Astrocyte (in vitro differentiated cells and primary cell): ENCODE results near the gene MCF2L2. TPM values are rescaled to one million over a fixed set of nuclear protein-coding genes. Genes with fewer than 3 reads are reported as not detected.

Experiments used
- DNase-seq: peaks from one replicate; pipeline ENCODE4 v3.0.0-alpha.2; 2010; ENCODE audit warnings: low read depth
- FAIRE-seq: peaks from 2 replicates; lab custom pipeline; 2011; peaks lifted over from hg19 to GRCh38; lab: Jason Lieb, UNC
- H2AFZ ChIP-seq: 2 replicates; pipeline ENCODE4 v1.6.0; 2012; ENCODE audit warnings: low read depth, low read length, inconsistent platforms
- H3K27ac ChIP-seq: 2 replicates; pipeline ENCODE4 v1.5.1; 2011; ENCODE audit warnings: low read depth, low read length, inconsistent platforms
- H3K27me3 ChIP-seq: 2 replicates; pipeline ENCODE4 v1.6.0; 2011; ENCODE audit warnings: low read length, inconsistent platforms; ENCODE audit not compliant: insufficient read depth
- H3K36me3 ChIP-seq: 2 replicates; pipeline ENCODE4 v1.5.1; 2011; ENCODE audit warnings: low read length, inconsistent platforms; ENCODE audit not compliant: insufficient read depth
- H3K4me1 ChIP-seq: 2 replicates; pipeline ENCODE4 v1.5.1; 2011; ENCODE audit warnings: low read length, inconsistent platforms; ENCODE audit not compliant: insufficient read depth
- H3K4me2 ChIP-seq: 2 replicates; pipeline ENCODE4 v1.6.0; 2012; ENCODE audit warnings: low read length, inconsistent platforms
- H3K4me3 ChIP-seq: 2 replicates; pipeline ENCODE4 v1.5.1; 2011; ENCODE audit warnings: low read depth, mild to moderate bottlenecking, low read length, inconsistent platforms; ENCODE audit not compliant: insufficient read depth
- H3K79me2 ChIP-seq: 2 replicates; pipeline ENCODE4 v1.6.0; 2012; ENCODE audit warnings: mild to moderate bottlenecking, low read length, inconsistent platforms; ENCODE audit not compliant: insufficient read depth
- H3K9ac ChIP-seq: 2 replicates; pipeline ENCODE4 v1.6.0; 2012; ENCODE audit warnings: mild to moderate bottlenecking, low read length, inconsistent platforms
- H3K9me3 ChIP-seq: 2 replicates; pipeline ENCODE4 v1.5.1; 2012; ENCODE audit warnings: low read depth, mild to moderate bottlenecking, low read length, inconsistent platforms; ENCODE audit not compliant: insufficient read depth
- H4K20me1 ChIP-seq: 2 replicates; pipeline ENCODE4 v1.6.0; 2012; ENCODE audit warnings: low read length, inconsistent platforms; ENCODE audit not compliant: insufficient read depth
- H3K27ac Mint-ChIP-seq: one replicate; pipeline ENCODE4 v1.8.0; 2021; ENCODE audit warnings: mild to moderate bottlenecking, mixed read lengths; ENCODE audit not compliant: unreplicated experiment
- H3K27me3 Mint-ChIP-seq: one replicate; pipeline ENCODE4 v1.8.0; 2021; ENCODE audit warnings: low read depth, mixed read lengths; ENCODE audit not compliant: unreplicated experiment
- H3K36me3 Mint-ChIP-seq: one replicate; pipeline ENCODE4 v1.8.0; 2021; ENCODE audit warnings: low read depth, mixed read lengths; ENCODE audit not compliant: unreplicated experiment
- H3K4me1 Mint-ChIP-seq: one replicate; pipeline ENCODE4 v1.8.0; 2021; ENCODE audit warnings: low read depth, mixed read lengths; ENCODE audit not compliant: unreplicated experiment
- H3K4me3 Mint-ChIP-seq: one replicate; pipeline ENCODE4 v1.8.0; 2021; ENCODE audit warnings: mild to moderate bottlenecking, moderate library complexity, mixed read lengths; ENCODE audit not compliant: unreplicated experiment
- H3K9me3 Mint-ChIP-seq: one replicate; pipeline ENCODE4 v1.8.0; 2021; ENCODE audit warnings: mild to moderate bottlenecking, mixed read lengths; ENCODE audit not compliant: unreplicated experiment
- CTCF ChIP-seq: IDR thresholded peaks from 2 replicates; pipeline ENCODE4 v1.5.1; 2011; ENCODE audit warnings: low read depth, mild to moderate bottlenecking, inconsistent platforms, low read length, moderate library complexity; ENCODE audit not compliant: insufficient read depth
- EZH2 ChIP-seq: IDR thresholded peaks from 2 replicates; pipeline ENCODE4 v1.6.1; 2012; ENCODE audit warnings: mild to moderate bottlenecking, low read length, inconsistent platforms; ENCODE audit not compliant: insufficient read depth
- total RNA-seq: library from RNA; stranded (reverse); gene quantifications from 2 replicates; pipeline ENCODE4 v1.2.1, GENCODE V29; 2021

MCF2L2 gene
- total RNA-seq, 1 donor from 2014 or later = 0.89 TPM

GRCh38 chr3:183317886-183318865 is 110.2 kb downstream of the MCF2L2 start:
- Histone ChIP-seq H4K20me1 (no peaks in the 10 kb centered on the region), H3K4me3 (no peak overlapping the region), H3K9me3 (no peaks in the 10 kb centered on the region), H3K4me2 (peak overlapping the region; percentile 28), H3K27ac (no peak overlapping the region), H3K9ac (no peak overlapping the region), H3K36me3 (no peaks in the 10 kb centered on the region), H2AFZ (no peak overlapping the region), H3K4me1 (peaks cover 16% of the 10 kb centered on the region), H3K27me3 (no peaks in the 10 kb centered on the region), H3K79me2 (no peaks in the 10 kb centered on the region)
- TF ChIP-seq EZH2 = no peak
- TF ChIP-seq CTCF = no peak
- Mint-ChIP-seq H3K27ac (no peak overlapping the region), H3K4me3 (no peak overlapping the region), H3K36me3 (no peaks in the 10 kb centered on the region), H3K27me3 (peaks cover 8% of the 10 kb centered on the region), H3K4me1 (peaks cover 9% of the 10 kb centered on the region), H3K9me3 (no peaks in the 10 kb centered on the region)
- DNase-seq (peak; percentile 59), FAIRE-seq (no peak)

GRCh38 chr3:183317271-183317670 is 111.1 kb downstream of the MCF2L2 start:
- Histone ChIP-seq H4K20me1 (no peaks in the 10 kb centered on the region), H3K9me3 (no peaks in the 10 kb centered on the region), H3K4me1 (peaks cover 16% of the 10 kb centered on the region), H3K36me3 (no peaks in the 10 kb centered on the region), H3K4me3 (no peak overlapping the region), H3K27me3 (no peaks in the 10 kb centered on the region), H3K4me2 (no peak overlapping the region), H3K27ac (no peak overlapping the region), H3K79me2 (no peaks in the 10 kb centered on the region), H3K9ac (no peak overlapping the region), H2AFZ (no peak overlapping the region)
- Mint-ChIP-seq H3K27ac (no peak overlapping the region), H3K27me3 (peaks cover 8% of the 10 kb centered on the region), H3K9me3 (no peaks in the 10 kb centered on the region), H3K4me3 (no peak overlapping the region), H3K4me1 (peaks cover 9% of the 10 kb centered on the region), H3K36me3 (peaks cover 2% of the 10 kb centered on the region)
- DNase-seq (no peak), FAIRE-seq (no peak)
- TF ChIP-seq CTCF (no peak), EZH2 (no peak)

- peaks cover 2% of the 10 kb centered on the region for H3K36me3 Mint-ChIP-seq
- H3K27me3 Mint-ChIP-seq = peaks cover 8% of the 10 kb centered on the region
- H3K79me2 ChIP-seq = no peaks in the 10 kb centered on the region
- FAIRE-seq (no peak), DNase-seq (no peak)
- no peaks in the 10 kb centered on the region for H3K27me3 ChIP-seq
- H3K4me1 Mint-ChIP-seq = peaks cover 9% of the 10 kb centered on the region
- no peaks in the 10 kb centered on the region for H3K9me3 Mint-ChIP-seq
- no peaks in the 10 kb centered on the region for H3K36me3 ChIP-seq
- H3K27ac ChIP-seq = no peak overlapping the region
- no peak overlapping the region for H3K4me3 Mint-ChIP-seq
- no peak overlapping the region for H3K4me2 ChIP-seq
- H3K9me3 ChIP-seq = no peaks in the 10 kb centered on the region
- no peak overlapping the region for H3K27ac Mint-ChIP-seq
- H2AFZ ChIP-seq = no peak overlapping the region
- H3K4me1 ChIP-seq = peaks cover 16% of the 10 kb centered on the region
- H3K4me3 ChIP-seq = no peak overlapping the region
- TF ChIP-seq CTCF (no peak), EZH2 (no peak)
- no peaks in the 10 kb centered on the region for H4K20me1 ChIP-seq
- no peak overlapping the region for H3K9ac ChIP-seq
Observed at GRCh38 chr3:183315739-183316138, 112.7 kb downstream of the MCF2L2 start.
